Bronchial epithelial cell (primary cell): Measurements from ENCODE around the gene TSC2. TPM values are rescaled to one million over a fixed set of nuclear protein-coding genes. Genes with fewer than 3 reads are reported as not detected.

Experiments
- DNase-seq: peaks from one replicate; pipeline ENCODE4 v3.0.0-alpha.2; 2010; ENCODE audit warnings: low read depth
- FAIRE-seq: peaks from 2 replicates; lab custom pipeline; 2011; peaks lifted over from hg19 to GRCh38; lab: Jason Lieb, UNC
- H3K27me3 ChIP-seq: 2 replicates; pipeline ENCODE4 v1.5.1; 2011; ENCODE audit warnings: low read length; ENCODE audit not compliant: control insufficient read depth, insufficient read depth
- H3K36me3 ChIP-seq: 2 replicates; pipeline ENCODE4 v1.5.1; 2011; ENCODE audit warnings: low read length; ENCODE audit not compliant: control insufficient read depth, insufficient read depth
- H3K4me3 ChIP-seq: 2 replicates; pipeline ENCODE4 v1.5.1; 2011; ENCODE audit warnings: mild to moderate bottlenecking, low read depth, low read length, control low read depth
- CTCF ChIP-seq: IDR thresholded peaks from 2 replicates; pipeline ENCODE4 v1.5.1; 2011; ENCODE audit warnings: mild to moderate bottlenecking, moderate library complexity, low read length, control low read depth, inconsistent platforms; ENCODE audit not compliant: insufficient read depth, severe bottlenecking
- total RNA-seq: library from RNA; depleted of rRNA; stranded (reverse); fragments of >200 nt; gene quantifications from 2 replicates; pipeline ENCODE4 v1.2.1, GENCODE V29; 2014

The TSC2 gene
- total RNA-seq, 1 donor from 2014 or later: 25.0 TPM

DNA sequence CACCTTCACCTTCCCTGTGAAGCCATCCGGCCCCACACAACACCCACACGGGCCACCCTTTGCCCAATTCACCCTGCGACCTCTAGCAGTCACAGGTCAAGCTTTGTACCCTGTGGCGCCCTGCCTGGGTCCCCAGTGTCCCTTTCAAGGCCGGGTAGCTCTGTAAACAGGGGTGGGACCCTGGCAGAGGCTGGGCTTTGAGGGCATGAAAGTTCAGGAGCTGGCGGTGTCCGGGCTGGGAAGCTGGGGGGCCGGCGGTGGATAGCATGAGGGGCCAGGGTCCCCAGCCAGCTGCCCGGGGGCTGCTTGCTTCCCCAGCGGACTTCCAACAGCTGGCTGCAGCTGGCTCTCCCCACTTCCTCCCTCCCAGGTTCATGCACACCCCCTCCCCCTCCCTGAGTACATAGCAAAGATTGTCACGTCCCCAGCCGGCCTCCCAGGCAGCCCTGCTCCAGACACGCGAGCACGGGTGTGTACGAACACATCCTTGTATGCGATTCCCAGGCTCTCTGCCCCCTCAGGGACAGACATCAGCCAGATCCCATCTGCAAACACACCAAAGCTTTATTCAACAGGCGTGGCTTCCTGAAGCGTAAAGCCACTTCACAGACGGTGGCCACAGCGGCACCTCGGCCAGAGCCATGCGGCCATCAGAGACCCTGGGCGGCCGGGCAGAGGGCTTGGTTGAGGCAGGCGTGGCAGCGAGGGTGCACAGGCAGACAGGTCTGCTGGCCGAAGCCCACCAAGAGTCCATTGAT lies 8.3 kb upstream of the TSC2 start:
- peaks cover 2% of the 10 kb centered on the region for H3K36me3 ChIP-seq
- DNase-seq (peak; percentile 35), FAIRE-seq (no peak)
- H3K27me3 ChIP-seq: no peaks in the 10 kb centered on the region
- no peak overlapping the region for H3K4me3 ChIP-seq
- no peak for TF ChIP-seq CTCF

- H3K27me3 ChIP-seq: no peaks in the 10 kb centered on the region
- DNase-seq (no peak), FAIRE-seq (no peak)
- no peak overlapping the region for H3K4me3 ChIP-seq
- H3K36me3 ChIP-seq: peaks cover 2% of the 10 kb centered on the region
- no peak for TF ChIP-seq CTCF
Measured at GRCh38 chr16:2040041-2040786, 7.6 kb upstream of the TSC2 start.

DNA sequence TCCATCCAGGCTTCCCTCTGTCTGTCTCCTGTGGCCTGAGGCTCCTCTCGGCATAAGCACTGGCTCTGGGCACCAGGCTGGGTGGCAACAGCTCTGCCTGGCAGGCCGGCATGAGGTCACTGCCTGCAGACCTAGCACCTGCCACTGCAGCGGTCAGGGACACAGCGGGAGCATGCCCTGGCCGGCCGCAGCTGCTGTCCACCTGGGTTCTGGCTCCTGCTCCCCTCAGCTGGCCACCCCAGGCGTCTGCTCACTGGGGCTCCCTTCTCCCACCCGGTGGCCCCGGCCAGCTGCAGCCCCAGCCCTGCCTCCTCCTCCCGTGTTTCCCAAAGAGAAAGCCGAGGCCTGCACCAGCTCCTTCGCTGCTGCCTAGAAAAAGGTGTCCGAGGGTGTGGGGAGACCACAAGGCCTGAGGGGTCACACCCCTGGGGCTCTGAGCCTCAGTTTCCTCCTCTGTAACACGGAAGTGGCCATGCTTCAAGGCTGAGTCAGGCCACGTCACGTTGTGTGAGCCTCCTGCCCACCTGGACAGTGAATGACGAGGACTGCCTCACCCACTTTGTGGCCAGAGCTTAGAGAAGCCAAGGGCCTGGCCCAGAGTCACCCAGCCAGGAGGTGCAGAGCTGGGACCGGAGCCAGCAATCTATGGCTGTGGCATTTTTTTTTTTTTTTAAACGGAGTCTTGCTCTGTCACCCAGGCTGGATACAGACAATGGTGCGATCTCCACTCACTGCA lies 6.8 kb upstream of the TSC2 start:
- Histone ChIP-seq H3K4me3 (no peak overlapping the region), H3K36me3 (peaks cover 2% of the 10 kb centered on the region), H3K27me3 (no peaks in the 10 kb centered on the region)
- TF ChIP-seq CTCF: no peak
- no peak for FAIRE-seq
- DNase-seq: peak; percentile 85

- FAIRE-seq (no peak), DNase-seq (no peak)
- H3K4me3 ChIP-seq: no peak overlapping the region
Measured at GRCh38 chr16:2042171-2042985, 5.4 kb upstream of the TSC2 start.

More at GRCh38 chr16:2042171-2042985, 5.4 kb upstream of the TSC2 start:
- Histone ChIP-seq H3K27me3 (no peaks in the 10 kb centered on the region), H3K36me3 (no peaks in the 10 kb centered on the region)
- TF ChIP-seq CTCF: no peak
